Fibroblast of peridontal ligament (primary cell): Measurements from ENCODE around the gene HAPLN2.

Source experiments
- DNase-seq: peaks from one replicate; pipeline ENCODE4 v3.0.0-alpha.2; 2010; ENCODE audit errors: extremely low read depth

The HAPLN2 gene

GRCh38 chr1:156662800-156663055, 43.5 kb downstream of the HAPLN2 start:
- no peak for DNase-seq

GRCh38 chr1:156663178-156663577, 44.0 kb downstream of the HAPLN2 start:
- no peak for DNase-seq

GRCh38 chr1:156664046-156664766, 45.0 kb downstream of the HAPLN2 start:
- peak; percentile 30 for DNase-seq

GRCh38 chr1:156664767-156665411, 45.7 kb downstream of the HAPLN2 start:
- DNase-seq: peak; percentile 31

- DNase-seq: no peak
These were observed 46.3 kb downstream of the HAPLN2 start for GRCh38 chr1:156665539-156665938.

- no peak for DNase-seq
These were observed 47.8 kb downstream of the HAPLN2 start for GRCh38 chr1:156666862-156667609.

GRCh38 chr1:156667610-156667967, 48.4 kb downstream of the HAPLN2 start:
- DNase-seq: peak; percentile 54

GRCh38 chr1:156667968-156668709, 48.9 kb downstream of the HAPLN2 start:
- no peak for DNase-seq

- no peak for DNase-seq
These were observed 49.8 kb downstream of the HAPLN2 start for GRCh38 chr1:156668801-156669637.

- no peak for DNase-seq
These were observed 50.6 kb downstream of the HAPLN2 start for GRCh38 chr1:156669794-156670193.

GRCh38 chr1:156670359-156670758, 51.1 kb downstream of the HAPLN2 start:
- DNase-seq: no peak

- no peak for DNase-seq
These were observed 51.6 kb downstream of the HAPLN2 start for GRCh38 chr1:156670791-156671190.

GRCh38 chr1:156671804-156672203, 52.6 kb downstream of the HAPLN2 start:
- no peak for DNase-seq

- no peak for DNase-seq
These were observed 54.3 kb downstream of the HAPLN2 start for GRCh38 chr1:156673387-156674121.
